Measurements from ENCODE around the gene MAPRE2. TPM values are rescaled to one million over a fixed set of nuclear protein-coding genes. Genes with fewer than 3 reads are reported as not detected.
"Not testable (repeated sequence)": the region's sequence is repeated elsewhere in the genome, so short reads cannot be mapped to it uniquely, and the experiment has no call there.

Gene MAPRE2
- total RNA-seq, 4 donors from 2014 or later = 22.2 to 32.2 (median 24.5) TPM

DNA sequence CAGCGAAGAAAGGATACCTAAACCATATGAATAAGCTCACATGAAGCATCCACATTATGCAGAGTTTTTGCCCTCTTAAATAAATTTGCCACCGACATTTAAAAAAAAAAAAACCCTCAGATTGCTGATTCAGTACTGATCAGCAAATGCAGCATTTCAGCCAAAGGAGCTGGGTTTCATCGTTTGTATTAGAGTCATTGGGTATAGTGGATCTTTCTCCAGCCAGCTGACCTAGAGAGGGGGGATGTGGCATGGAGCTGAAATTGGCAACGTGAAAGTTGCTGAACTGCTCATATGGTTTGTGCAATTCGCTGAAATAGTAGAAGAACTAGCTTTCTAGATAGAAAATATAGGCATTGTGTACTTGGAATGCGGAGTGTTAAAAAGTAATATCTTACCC lies 126.1 kb downstream of the MAPRE2 start:
- H3K27me3 ChIP-seq = no peaks in the 10 kb centered on the region
- H3K9me3 ChIP-seq = no peaks in the 10 kb centered on the region
- H3K27ac ChIP-seq (replicated peaks in 1 of 4) = no peak overlapping the region
- intact Hi-C loops (cut with DNase I) = no loop called here
- DNase-seq (ENCODE audit: extremely low spot score) = no peak
- TF ChIP-seq EP300 (IDR thresholded peaks at IDR 0.05) (no peak), POLR2A (IDR thresholded peaks at IDR 0.05; ENCODE audit: low read depth) (no peak), POLR2AphosphoS5 (IDR thresholded peaks at IDR 0.05) (no peak), CTCF (IDR thresholded peaks at IDR 0.05) (no peak)
- 70% methylated on average over 6 of the region's 6 CpGs for WGBS
- peaks cover 10 to 26% (median 17%) of the 10 kb centered on the region in 4 donors for H3K4me1 ChIP-seq
- H3K36me3 ChIP-seq = no peaks in the 10 kb centered on the region
- no peak overlapping the region for H3K4me3 ChIP-seq

GRCh38 chr18:35167857-35168256 lies 126.6 kb downstream of the MAPRE2 start:
- Histone ChIP-seq H3K27ac (replicated peaks in 1 of 4) (no peak overlapping the region), H3K4me3 (no peak overlapping the region), H3K9me3 (no peaks in the 10 kb centered on the region), H3K4me1 (peaks cover 10 to 26% (median 17%) of the 10 kb centered on the region in 4 donors), H3K27me3 (no peaks in the 10 kb centered on the region), H3K36me3 (no peaks in the 10 kb centered on the region)
- DNase-seq (ENCODE audit: extremely low spot score) = no peak
- TF ChIP-seq CTCF (IDR thresholded peaks at IDR 0.05) = no peak
- intact Hi-C loops (cut with DNase I) = no loop called here

GRCh38 chr18:35170323-35170722 lies 129.1 kb downstream of the MAPRE2 start:
- 90% methylated on average over 1 of the region's 1 CpG for WGBS
- peak overlapping the region in 1 of 4 donors; percentile 51 for H3K27ac ChIP-seq (replicated peaks in 1 of 4)

GRCh38 chr18:35171315-35171987 lies 130.2 kb downstream of the MAPRE2 start:
- WGBS = 31% methylated on average over 5 of the region's 5 CpGs
- Histone ChIP-seq H3K27me3 (no peaks in the 10 kb centered on the region), H3K4me1 (peaks cover 0 to 14% (median 4%) of the 10 kb centered on the region in 4 donors), H3K4me3 (no peak overlapping the region), H3K9me3 (no peaks in the 10 kb centered on the region), H3K36me3 (no peaks in the 10 kb centered on the region), H3K27ac (replicated peaks in 1 of 4) (peak overlapping the region in 2 of 4 donors; percentile 13 to 51)
- intact Hi-C loops (cut with DNase I) = no loop called here
- DNase-seq (ENCODE audit: extremely low spot score) = no peak
- no peak for TF ChIP-seq CTCF (IDR thresholded peaks at IDR 0.05)
- no peak for TF ChIP-seq EP300 (IDR thresholded peaks at IDR 0.05)
- TF ChIP-seq POLR2A (IDR thresholded peaks at IDR 0.05; ENCODE audit: low read depth) = no peak
- TF ChIP-seq POLR2AphosphoS5 (IDR thresholded peaks at IDR 0.05) = no peak

More at GRCh38 chr18:35170323-35170722, 129.1 kb downstream of the MAPRE2 start:
- intact Hi-C loops (cut with DNase I); H3K36me3 ChIP-seq; DNase-seq (ENCODE audit: extremely low spot score); H3K27me3 ChIP-seq; H3K9me3 ChIP-seq; H3K4me3 ChIP-seq: not testable (repeated sequence)
- peaks cover 0 to 18% (median 4%) of the 10 kb centered on the region in 4 donors for H3K4me1 ChIP-seq

GRCh38 chr18:35172009-35172408 lies 130.8 kb downstream of the MAPRE2 start:
- H3K36me3 ChIP-seq = no peaks in the 10 kb centered on the region
- intact Hi-C loops (cut with DNase I) = no loop called here
- peak overlapping the region in 2 of 4 donors; percentile 13 to 51 for H3K27ac ChIP-seq (replicated peaks in 1 of 4)
- peaks cover 0 to 14% (median 4%) of the 10 kb centered on the region in 4 donors for H3K4me1 ChIP-seq
- no peak overlapping the region for H3K4me3 ChIP-seq
- H3K9me3 ChIP-seq = no peaks in the 10 kb centered on the region
- no peaks in the 10 kb centered on the region for H3K27me3 ChIP-seq
- DNase-seq (ENCODE audit: extremely low spot score) = no peak
- 87% methylated on average over 3 of the region's 3 CpGs for WGBS
- TF ChIP-seq CTCF (IDR thresholded peaks at IDR 0.05) (no peak), POLR2AphosphoS5 (IDR thresholded peaks at IDR 0.05) (no peak), EP300 (IDR thresholded peaks at IDR 0.05) (no peak), POLR2A (IDR thresholded peaks at IDR 0.05; ENCODE audit: low read depth) (no peak)
